ENCODE results near the gene TBC1D20.
A peak's percentile ranks its signal among the peaks of the same experiment; 100 is the strongest.
"Not testable (repeated sequence)": the region's sequence is repeated elsewhere in the genome, so short reads cannot be mapped to it uniquely, and the experiment has no call there.

TBC1D20 gene, protein sequence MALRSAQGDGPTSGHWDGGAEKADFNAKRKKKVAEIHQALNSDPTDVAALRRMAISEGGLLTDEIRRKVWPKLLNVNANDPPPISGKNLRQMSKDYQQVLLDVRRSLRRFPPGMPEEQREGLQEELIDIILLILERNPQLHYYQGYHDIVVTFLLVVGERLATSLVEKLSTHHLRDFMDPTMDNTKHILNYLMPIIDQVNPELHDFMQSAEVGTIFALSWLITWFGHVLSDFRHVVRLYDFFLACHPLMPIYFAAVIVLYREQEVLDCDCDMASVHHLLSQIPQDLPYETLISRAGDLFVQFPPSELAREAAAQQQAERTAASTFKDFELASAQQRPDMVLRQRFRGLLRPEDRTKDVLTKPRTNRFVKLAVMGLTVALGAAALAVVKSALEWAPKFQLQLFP
- total RNA-seq, result 40.7 reads per million, percentile 64 among the genes with 10 or more reads in this experiment

DNA sequence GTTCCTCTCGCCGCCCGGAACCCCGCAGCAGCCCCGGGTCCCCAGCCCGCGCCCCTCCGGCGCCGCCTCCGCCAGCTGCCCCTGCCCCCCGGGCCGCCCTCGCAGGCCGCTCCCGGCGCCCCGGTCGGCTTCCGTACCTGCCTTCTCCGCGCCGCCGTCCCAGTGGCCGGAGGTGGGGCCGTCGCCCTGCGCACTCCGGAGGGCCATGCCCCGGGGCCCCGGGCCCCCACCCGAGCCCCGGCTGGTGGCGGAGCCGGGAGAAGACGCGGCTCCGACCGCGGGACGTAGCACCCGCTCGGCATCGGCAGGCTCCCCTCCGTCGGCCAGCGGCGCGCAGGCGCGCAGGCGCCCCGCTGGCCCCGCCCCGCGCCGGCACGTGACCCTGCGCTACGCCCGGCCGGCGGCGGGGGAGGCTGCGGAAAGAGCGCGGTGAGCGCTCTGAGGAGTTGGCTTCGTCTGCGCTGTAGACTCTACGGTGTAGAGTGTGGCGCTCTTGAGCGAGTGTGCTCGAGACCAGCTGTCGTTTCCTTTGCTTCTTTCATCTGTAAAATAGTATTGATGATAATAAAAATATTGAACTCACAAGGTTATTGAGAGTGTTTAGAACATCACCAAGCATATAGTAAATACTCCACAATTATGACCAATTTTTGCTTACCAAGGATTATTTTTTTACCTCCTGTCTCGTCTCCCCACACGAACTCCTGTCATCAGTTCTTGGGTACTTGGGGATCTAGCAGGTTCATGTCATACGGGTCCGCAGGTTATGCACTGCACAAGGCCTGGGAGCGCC lies at the start of gene TBC1D20:
TBC1D20 (minus strand) TSS at position 335 of the 793 bp plus-strand sequence; CDS start at position 207, 128 bp downstream.
- peak; percentile 80 for DNase-seq

DNA sequence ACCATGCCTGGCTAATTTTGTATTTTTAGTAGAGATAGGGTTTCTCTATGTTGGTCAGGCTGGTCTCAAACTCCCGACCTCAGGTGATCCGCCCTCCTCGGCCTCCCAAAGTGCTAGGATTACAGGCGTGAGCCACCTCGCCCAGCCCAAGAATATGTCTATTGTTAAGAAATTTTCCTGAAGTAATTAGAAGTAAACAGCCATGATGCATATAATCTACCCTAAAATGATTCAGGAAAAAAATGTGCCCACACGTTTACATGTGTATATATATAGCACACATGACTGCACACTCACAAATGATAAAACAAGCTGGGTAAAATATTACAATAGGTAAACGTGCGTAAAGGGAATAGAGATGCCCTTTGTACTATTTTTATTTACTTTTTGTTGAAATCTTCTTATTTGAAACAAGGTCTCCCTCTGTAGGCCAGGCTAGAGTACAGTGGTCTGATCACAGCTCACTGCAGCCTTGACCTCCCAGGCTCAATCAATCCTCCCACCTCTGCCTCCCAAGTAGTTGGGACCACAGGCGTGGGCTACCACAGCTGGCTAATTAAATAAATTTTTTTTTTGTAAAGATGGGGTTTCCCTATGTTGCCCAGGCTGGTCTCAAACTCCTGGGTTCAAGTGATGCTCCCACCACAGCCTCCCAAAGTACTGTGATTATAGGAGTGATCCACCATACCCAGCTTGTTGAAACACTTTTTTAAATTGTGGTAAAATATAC lies 48.2 kb upstream of the TBC1D20 start:
- DNase-seq, result not testable (repeated sequence)

DNA sequence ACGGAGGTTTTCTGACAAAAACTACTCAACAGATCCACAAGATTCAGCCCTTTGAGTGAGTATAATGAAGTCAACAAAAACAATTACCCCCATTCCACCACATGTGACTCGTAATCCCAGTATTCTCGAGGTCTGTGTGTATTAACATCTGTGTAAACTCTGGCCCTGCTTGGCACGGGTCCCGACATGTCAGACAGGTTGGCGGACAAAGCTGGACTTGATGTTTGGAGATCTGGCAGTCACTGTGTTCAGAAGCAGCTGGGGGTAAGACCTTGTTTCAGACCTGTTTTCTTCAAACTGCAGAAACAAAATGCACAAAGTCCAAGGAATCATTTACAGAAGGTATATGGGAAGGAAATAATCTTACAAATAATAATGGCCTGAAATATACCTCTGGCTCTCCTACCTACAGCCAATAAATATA lies 46.0 kb upstream of the TBC1D20 start:
- DNase-seq, result not testable (repeated sequence)

DNA sequence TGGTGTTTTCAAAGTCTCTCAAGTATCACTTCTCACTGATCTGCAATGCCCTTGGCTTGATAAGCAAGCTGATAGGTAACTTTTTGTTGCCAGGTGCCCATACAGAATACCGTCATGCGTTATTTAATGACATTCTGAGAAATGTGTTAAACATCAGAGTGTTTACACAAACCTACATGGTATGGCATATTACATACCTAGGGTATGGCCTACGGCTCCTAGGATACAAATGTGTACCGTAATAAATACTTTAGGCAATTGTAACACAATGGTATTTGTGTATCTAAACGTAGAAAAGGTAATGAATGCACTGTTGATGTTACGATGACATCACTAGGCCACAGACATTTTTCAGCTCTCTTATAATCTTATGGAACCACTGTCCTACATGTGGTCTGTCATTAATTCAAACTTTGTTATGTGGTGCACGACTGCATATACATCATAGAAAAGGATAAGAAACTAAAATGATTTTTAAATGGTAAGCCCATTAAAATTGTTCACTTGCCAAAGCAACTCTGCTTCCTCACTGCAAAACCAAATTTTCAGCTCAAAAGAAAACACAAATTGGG lies 45.5 kb upstream of the TBC1D20 start:
- DNase-seq, result no peak

DNA sequence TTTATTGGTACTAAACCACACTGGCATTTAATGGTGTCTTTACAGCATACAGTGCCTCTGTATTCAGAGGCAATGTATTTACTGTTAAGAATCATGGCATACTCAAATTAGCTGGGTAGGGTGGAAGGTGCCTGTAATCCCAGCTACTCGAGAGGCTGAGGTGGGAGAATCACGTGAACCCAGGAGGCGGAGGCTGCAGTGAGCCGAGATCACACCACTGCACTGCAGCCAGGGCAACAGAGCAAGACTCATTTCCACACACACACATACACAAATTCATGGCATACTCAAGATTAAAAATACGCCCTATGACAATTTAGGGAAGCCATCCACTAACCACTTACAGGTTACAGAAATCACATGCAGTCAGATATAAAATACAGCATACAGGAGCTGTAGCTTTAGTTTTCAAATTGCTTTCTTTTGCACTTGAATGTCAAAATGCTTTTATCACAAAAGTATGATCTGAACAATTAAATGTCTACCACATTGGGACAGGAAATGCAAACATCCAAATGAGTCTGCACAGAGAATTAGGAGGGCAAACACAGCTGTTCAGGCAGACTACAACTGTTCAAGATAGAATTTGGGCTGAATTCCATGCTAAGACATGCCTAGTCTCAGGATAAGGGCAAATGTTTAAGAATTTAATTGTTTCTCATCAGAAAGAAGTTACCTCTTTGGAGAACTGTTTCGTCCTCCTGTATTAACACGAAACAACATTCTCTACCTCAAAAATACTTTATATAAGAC lies 44.8 kb upstream of the TBC1D20 start:
- DNase-seq, result no peak

DNA sequence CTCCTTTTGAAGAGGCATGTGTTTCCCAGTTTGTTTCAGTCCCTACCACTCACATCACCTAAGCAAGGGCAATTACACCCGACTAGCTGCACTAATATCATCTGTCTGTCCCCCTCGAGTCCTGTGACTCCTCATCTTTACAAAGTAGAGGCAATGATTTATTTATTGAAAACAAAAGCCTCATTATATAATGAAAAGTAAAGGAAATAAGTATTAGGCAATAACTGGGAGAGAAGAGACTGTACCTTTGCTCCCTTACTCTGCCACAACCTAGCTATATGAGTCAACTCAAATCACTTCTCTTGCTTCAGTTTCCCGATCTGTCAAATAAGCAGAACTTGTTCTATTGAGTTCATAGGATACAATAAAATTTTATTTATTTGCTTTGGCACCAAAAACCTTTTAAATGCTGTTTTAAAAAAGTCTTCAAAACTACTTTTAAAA lies 42.3 kb upstream of the TBC1D20 start:
- DNase-seq, result no peak

DNA sequence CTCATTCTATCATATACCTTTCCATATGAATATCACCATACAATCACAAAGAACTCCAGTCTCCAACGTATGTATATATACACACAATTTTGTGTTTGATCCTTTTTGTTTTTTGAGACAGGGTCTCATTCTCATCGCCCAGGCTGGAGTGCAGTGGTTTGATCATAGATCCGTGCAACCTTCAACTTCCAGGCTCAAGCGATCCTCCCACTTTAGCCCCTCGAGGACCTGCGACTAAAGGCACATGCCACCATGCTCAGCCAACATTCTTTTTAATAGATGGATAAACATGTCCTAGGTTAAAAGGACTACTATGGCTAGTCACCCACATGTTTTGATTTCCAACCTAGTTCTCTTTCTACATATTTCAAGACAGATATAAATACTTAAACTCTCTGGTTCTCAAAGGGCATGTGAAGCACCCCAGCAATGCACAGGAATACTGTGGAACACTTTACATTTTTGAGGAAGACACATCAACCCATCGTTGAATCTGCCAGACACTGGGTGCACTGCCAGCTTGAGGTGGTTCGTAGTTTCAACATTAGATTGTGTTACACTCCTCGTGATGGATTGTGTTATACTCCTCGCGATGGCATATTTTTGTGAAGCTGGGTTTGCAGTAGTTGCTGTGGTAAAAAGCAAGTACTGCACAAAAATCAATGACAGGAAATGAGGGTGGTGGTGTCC lies 40.9 kb upstream of the TBC1D20 start:
- DNase-seq, result no peak

DNA sequence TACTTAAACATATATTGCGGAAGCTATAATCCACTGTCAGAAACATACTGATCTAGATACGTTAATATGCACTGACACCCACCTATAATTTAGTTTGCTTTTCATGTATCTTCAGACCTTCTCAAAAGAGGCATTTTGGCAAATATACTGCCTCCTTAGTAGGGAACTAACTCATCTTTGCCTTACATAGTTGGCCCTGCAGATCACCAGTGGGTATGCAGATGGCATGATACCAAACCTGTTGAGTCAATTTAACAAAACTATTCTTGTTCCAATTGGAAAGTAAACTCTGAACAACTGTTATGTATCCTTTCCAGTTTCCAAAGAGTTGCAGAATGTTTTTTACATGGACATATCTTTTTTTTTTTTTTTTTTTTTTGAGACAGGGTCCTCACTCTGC lies 35.6 kb upstream of the TBC1D20 start:
- no peak for DNase-seq

DNA sequence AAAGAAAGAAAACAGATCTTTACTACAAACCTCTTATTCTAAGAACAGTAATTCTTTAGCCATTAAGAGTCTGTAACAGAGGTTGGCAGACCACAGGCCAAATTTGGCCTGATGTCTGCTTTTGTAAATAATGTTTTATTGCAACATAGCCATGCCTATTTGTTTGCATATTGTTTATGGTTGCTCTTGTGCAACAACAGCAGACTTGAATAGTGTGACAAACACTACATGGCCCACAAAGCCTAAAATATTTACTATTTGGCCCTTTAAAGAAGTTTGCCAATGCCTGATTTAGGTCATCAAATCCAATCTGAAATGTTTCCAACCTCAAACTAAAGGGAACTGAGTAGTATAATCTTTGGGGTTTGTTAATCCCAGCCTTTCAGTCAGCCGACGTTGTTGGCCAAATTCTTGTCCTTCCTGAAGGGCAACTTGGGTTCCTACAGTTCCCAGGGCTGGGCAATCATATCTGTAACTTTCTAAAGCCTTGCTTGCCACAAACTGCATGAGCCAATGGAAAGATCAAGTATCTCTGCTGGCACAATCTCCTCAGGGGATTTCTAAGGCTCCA lies 33.9 kb upstream of the TBC1D20 start:
- DNase-seq, result no peak

DNA sequence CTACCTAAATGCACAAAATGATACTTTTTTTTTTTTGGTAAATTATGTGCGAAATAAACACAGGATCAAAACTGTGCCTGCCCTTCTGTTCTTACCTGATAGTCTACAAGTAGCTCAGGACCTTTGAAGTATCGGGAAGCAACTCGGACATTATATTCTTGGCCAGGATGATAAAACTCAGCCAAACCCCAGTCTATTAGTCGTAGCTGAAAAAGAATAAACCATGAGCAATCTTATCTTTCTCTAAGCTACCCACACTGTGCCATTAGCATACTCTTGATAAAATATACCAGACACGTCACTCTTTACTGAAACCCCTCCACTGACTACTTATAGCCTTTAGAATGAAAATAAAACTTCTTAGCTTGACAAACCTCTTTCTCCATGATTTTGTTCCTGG lies 29.8 kb upstream of the TBC1D20 start:
- no peak for DNase-seq

DNA sequence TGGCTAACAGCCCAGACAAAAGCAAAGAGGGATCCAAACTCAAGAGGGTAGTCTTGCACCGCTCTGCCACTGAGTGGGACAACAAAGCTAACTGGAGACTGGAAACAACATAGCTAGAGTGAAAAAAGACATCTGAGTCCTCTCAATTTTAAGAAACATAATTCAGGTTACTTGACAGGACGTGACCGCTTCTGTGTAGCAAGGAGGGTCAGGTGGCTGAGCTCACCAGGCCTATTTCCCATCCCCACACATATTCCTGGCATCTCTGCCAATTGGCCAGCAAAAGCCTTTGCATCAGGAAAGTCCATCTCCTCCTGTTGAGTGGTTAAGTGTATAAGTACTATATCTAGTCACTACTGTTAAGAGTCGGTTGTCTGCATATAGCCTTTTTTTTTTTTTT lies 25.3 kb upstream of the TBC1D20 start:
- DNase-seq, result no peak

DNA sequence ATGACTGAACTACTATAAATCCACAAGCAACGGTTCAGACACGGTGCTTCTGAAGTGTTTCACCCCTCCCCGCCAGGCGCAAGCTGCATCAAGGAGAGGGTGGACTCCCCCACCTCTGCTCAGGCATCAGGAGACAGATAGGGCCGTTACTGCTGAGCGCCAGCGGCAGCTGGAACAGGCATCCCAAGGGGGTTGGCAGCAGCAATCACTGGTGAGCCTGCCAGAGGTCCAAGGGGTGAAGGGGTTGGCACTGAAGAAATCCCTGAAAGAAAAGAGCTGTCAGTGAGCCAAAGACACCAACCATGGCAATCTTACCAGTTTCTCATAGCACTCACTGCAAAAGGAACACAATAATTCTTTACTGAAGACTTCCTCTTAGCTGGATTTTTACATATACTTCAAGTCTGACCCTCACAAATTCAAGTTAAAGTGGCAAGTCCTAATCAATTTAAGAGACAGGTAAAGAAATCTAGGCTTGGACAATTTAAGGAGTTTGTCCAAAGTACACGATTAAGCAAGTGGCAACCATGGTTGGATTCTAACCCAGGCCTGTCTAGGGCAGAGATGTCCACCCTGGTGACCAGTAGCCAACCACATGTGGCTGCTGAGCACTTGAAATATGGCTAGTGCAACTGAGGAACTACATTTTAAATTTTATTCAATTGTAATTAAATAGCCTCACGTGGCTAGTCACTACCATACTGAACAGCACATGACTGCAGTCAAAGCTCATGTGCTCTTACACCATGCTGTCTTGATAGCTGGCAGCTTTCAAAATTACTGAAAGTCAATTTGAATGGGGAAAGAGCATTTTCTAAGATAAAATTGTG lies 21.7 kb upstream of the TBC1D20 start:
- DNase-seq, result no peak

DNA sequence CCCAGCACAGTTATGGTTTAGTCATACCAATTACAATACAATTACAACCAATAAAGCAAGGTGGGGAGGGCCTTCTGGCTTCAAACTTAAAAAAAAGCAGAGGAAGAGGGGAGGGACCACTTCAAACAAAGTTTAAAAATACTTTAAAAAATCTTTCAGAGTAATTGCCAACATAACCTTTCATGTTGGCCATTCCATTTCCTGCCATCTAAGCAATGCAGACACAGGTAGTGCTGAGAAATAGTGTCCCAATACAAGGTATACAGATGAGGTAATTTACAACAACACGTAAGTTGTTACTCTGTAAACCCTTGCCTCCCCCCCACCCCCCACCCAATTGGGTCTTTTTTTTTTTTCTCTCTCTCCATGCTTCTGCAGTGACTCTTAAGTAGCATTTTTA lies 18.8 kb upstream of the TBC1D20 start:
- DNase-seq, result no peak

DNA sequence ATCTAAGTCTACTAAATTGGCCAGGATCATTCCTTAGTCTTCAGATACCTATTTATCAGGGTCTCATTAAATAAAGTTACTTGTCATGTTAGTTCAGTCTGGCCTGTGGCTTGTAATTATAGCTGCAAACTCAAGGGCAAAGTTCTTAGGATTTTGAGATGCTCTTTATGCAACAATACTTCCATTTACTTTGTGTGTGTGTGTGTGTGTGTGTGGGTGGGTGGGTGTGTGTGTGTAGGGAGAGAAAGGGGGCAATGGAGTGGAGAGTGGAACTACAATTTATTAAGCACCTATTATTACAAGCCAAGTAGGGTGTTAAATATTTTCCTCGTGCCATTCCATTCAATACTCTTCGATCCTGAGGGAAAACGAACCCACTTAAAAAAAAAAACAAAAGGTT lies 17.7 kb upstream of the TBC1D20 start:
- no peak for DNase-seq

DNA sequence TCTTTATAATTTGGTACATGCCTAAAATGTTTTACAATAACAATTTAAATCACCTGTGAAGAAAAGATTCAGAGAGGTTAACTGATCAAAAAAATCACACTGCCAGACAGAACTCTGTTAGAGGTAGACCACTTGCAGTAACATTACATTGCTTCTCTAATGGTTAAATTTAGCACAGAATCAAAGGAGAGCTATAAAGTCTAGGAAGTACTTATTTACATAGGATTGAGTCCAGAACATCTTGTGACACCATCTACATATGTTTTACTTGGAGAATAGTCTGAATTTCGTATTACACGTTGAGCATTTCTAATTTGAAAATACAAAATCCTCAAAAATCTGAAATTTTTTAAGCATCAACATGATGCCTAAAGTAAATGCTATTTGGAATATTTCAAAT lies 17.2 kb upstream of the TBC1D20 start:
- no peak for DNase-seq

DNA sequence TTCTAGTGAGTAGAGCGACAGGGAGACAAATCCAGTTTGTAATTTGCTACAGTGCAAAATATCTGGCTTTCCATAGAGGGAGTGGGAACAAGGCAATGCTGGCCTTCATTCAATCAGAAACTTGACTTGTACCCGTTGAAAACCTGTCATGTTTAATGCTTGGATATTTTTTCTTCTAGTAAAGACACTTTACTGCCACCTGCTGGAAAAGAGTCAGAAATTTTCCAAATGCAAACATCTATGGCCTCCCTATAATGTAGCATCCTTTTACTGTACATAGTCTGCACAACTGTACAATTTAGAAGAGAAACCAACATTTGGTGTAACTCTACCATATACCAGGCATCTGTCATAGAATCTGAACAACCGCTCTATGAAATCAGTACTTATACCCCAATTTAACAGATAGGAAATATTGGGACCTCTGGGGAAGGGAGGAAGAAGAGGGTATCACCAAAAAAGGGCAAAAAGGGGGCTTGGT lies 16.7 kb upstream of the TBC1D20 start:
- peak; percentile 33 for DNase-seq

DNA sequence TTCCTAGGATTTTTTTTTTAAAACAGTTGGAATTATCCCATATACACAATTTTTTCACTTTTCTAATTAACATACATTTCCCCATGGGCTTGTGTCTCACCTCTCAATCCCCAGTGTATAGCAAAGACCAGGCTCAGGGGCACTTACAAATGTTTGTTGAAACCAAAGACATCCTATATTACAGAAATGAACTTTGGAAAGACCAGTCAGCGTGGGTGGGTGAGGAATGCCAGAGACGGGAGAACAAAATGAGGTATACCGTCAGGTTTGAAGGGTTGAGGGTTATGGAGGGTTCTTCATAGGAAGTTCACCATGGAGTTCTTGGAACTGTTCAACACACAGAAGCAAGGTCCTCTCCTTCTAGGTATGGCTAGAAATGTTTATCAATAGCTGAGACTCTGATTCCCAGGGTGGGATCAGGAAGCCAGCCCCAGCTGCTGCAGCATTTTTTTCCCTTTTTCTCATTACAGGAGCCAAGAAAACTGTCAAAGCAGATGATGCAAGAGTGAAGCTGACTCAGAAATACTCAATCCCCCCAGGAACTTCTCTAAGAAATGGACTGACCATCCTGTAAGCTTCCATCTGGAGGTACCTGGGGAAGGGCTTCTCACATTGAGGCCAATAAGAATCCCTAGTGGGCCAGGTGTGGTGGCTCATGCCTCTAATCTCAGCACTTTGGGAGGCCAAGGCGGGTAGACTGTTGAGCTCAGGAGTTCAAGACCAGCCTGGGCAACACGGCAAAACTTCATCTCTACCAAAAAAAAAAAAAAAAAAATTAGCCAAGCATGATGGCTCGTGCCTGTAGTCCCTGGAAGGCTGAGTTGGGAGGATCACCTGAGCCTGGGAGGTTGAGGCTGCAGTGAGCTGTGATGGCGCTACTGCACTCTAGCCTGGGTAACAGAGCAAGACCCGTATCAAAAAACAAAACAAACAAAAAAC lies 15.9 kb upstream of the TBC1D20 start:
- DNase-seq, result no peak

DNA sequence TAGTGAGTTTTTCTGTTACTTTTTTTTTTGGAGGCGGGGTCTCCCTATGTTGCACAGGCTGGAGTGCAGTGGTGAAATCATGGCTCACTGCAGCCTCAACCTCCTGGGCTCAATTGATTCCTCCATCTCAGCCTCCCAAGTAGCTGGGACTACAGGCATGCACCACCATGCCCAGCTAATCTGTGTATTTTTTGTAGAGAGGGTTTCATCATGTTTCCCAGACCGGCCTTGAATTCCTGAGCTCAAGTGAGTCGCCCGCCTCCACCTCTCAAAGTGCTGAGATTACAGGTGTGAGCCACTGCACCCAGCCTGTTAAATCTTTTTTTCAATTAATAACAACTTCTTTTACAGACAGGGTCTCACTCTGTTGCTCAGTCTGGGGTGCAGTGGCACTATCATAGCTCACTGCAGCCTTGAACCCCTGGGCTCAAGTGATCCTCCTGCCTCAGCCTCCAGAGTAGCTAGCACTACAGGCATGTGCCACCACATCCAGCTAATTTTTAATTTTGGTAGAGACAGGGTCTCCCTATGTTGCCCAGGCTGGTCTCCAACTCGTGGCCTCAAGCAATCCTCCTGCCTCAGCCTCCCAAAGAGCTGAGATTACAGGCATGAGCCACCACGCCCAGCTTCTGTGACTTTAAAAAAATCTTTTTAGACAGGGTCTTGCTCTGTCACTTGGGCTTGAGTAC lies 14.4 kb upstream of the TBC1D20 start:
- DNase-seq, result not testable (repeated sequence)

All from effector CD4-positive, alpha-beta T cell (primary cell).